Adipocyte (in vitro differentiated cells): ENCODE results near the gene SDCCAG8.

Experiments
- DNase-seq: peaks from one replicate; pipeline ENCODE4 v3.0.0-alpha.2; 2015; ENCODE audit warnings: low read depth
- H3K27me3 ChIP-seq: replicated peaks from 2 replicates; pipeline ENCODE4 v1.7.0; 2013; ENCODE audit warnings: mild to moderate bottlenecking, low read length, moderate library complexity; ENCODE audit not compliant: control insufficient read depth, insufficient read depth
- H3K36me3 ChIP-seq: 2 replicates; pipeline ENCODE4 v1.7.0; 2013; ENCODE audit warnings: low read length, mild to moderate bottlenecking, moderate library complexity; ENCODE audit not compliant: control insufficient read depth, insufficient read depth, severe bottlenecking
- H3K4me1 ChIP-seq: 2 replicates; pipeline ENCODE4 v1.7.0; 2013; ENCODE audit warnings: mild to moderate bottlenecking, low read length, moderate library complexity; ENCODE audit not compliant: control insufficient read depth, insufficient read depth
- H3K4me3 ChIP-seq: 2 replicates; pipeline ENCODE4 v1.7.0; 2013; ENCODE audit warnings: mild to moderate bottlenecking, low read length, moderate library complexity
- H3K9ac ChIP-seq: 2 replicates; pipeline ENCODE4 v1.7.0; 2013; ENCODE audit warnings: mild to moderate bottlenecking, low read length, moderate library complexity
- H3K9me3 ChIP-seq: 2 replicates; pipeline ENCODE4 v1.7.0; 2013; ENCODE audit warnings: mild to moderate bottlenecking, low read length, moderate library complexity; ENCODE audit not compliant: control insufficient read depth

The SDCCAG8 gene

GRCh38 chr1:243447844-243448243 is 192.0 kb downstream of the SDCCAG8 start:
- Histone ChIP-seq H3K27me3 (no peaks in the 10 kb centered on the region), H3K36me3 (peaks cover 8% of the 10 kb centered on the region), H3K4me1 (peaks cover 5% of the 10 kb centered on the region), H3K9ac (no peak overlapping the region), H3K4me3 (no peak overlapping the region), H3K9me3 (no peaks in the 10 kb centered on the region)
- no peak for DNase-seq

- H3K4me1 ChIP-seq = peaks cover 5% of the 10 kb centered on the region
- peaks cover 8% of the 10 kb centered on the region for H3K36me3 ChIP-seq
- H3K9ac ChIP-seq = no peak overlapping the region
- H3K4me3 ChIP-seq = no peak overlapping the region
- no peaks in the 10 kb centered on the region for H3K9me3 ChIP-seq
- no peaks in the 10 kb centered on the region for H3K27me3 ChIP-seq
- DNase-seq = no peak
Measured at GRCh38 chr1:243449373-243449772, 193.5 kb downstream of the SDCCAG8 start.

- Histone ChIP-seq H3K9me3 (no peaks in the 10 kb centered on the region), H3K36me3 (no peaks in the 10 kb centered on the region)
- no peak for DNase-seq
Measured at GRCh38 chr1:243452092-243452491, 196.3 kb downstream of the SDCCAG8 start.

GRCh38 chr1:243454328-243454997 is 198.6 kb downstream of the SDCCAG8 start:
- no peak overlapping the region for H3K4me3 ChIP-seq
- no peaks in the 10 kb centered on the region for H3K36me3 ChIP-seq
- no peaks in the 10 kb centered on the region for H3K27me3 ChIP-seq
- H3K9me3 ChIP-seq = no peaks in the 10 kb centered on the region
- DNase-seq = no peak
- no peaks in the 10 kb centered on the region for H3K4me1 ChIP-seq
- no peak overlapping the region for H3K9ac ChIP-seq

More at GRCh38 chr1:243452092-243452491, 196.3 kb downstream of the SDCCAG8 start:
- Histone ChIP-seq H3K27me3 (no peaks in the 10 kb centered on the region), H3K4me3 (no peak overlapping the region), H3K4me1 (peaks cover 5% of the 10 kb centered on the region), H3K9ac (no peak overlapping the region)

- no peak for DNase-seq
Measured at GRCh38 chr1:243455760-243456651, 200.2 kb downstream of the SDCCAG8 start.

GRCh38 chr1:243457363-243457982 is 201.6 kb downstream of the SDCCAG8 start:
- no peak for DNase-seq
- no peaks in the 10 kb centered on the region for H3K9me3 ChIP-seq
- H3K4me1 ChIP-seq = no peaks in the 10 kb centered on the region
- H3K9ac ChIP-seq = no peak overlapping the region
- H3K36me3 ChIP-seq = peaks cover 13% of the 10 kb centered on the region
- no peaks in the 10 kb centered on the region for H3K27me3 ChIP-seq
- no peak overlapping the region for H3K4me3 ChIP-seq

More at GRCh38 chr1:243455760-243456651, 200.2 kb downstream of the SDCCAG8 start:
- Histone ChIP-seq H3K9me3 (no peaks in the 10 kb centered on the region), H3K9ac (no peak overlapping the region), H3K36me3 (peaks cover 5% of the 10 kb centered on the region), H3K4me3 (no peak overlapping the region), H3K27me3 (no peaks in the 10 kb centered on the region), H3K4me1 (no peaks in the 10 kb centered on the region)

- H3K36me3 ChIP-seq = peaks cover 14% of the 10 kb centered on the region
- H3K27me3 ChIP-seq = no peaks in the 10 kb centered on the region
- no peak for DNase-seq
- H3K9ac ChIP-seq = no peak overlapping the region
- H3K4me1 ChIP-seq = no peaks in the 10 kb centered on the region
- no peak overlapping the region for H3K4me3 ChIP-seq
- H3K9me3 ChIP-seq = no peaks in the 10 kb centered on the region
Measured at GRCh38 chr1:243459059-243459458, 203.2 kb downstream of the SDCCAG8 start.

- no peak overlapping the region for H3K9ac ChIP-seq
- DNase-seq = no peak
- no peaks in the 10 kb centered on the region for H3K9me3 ChIP-seq
Measured at GRCh38 chr1:243461700-243462099, 205.9 kb downstream of the SDCCAG8 start.

GRCh38 chr1:243462929-243463697 is 207.3 kb downstream of the SDCCAG8 start:
- no peak for DNase-seq
- H3K9me3 ChIP-seq = no peaks in the 10 kb centered on the region
- no peaks in the 10 kb centered on the region for H3K4me1 ChIP-seq
- no peak overlapping the region for H3K9ac ChIP-seq
- H3K4me3 ChIP-seq = no peak overlapping the region
- no peaks in the 10 kb centered on the region for H3K27me3 ChIP-seq
- H3K36me3 ChIP-seq = peaks cover 14% of the 10 kb centered on the region

More at GRCh38 chr1:243461700-243462099, 205.9 kb downstream of the SDCCAG8 start:
- H3K27me3 ChIP-seq = no peaks in the 10 kb centered on the region
- H3K36me3 ChIP-seq = peaks cover 14% of the 10 kb centered on the region
- no peaks in the 10 kb centered on the region for H3K4me1 ChIP-seq
- no peak overlapping the region for H3K4me3 ChIP-seq

- no peaks in the 10 kb centered on the region for H3K27me3 ChIP-seq
- H3K36me3 ChIP-seq = peaks cover 14% of the 10 kb centered on the region
- H3K4me3 ChIP-seq = no peak overlapping the region
- H3K4me1 ChIP-seq = no peaks in the 10 kb centered on the region
- H3K9me3 ChIP-seq = no peaks in the 10 kb centered on the region
- H3K9ac ChIP-seq = no peak overlapping the region
- no peak for DNase-seq
Measured at GRCh38 chr1:243465081-243465480, 209.2 kb downstream of the SDCCAG8 start.
